G401.6 (cell line): ENCODE data around the gene LRRC8E.
"Not testable (repeated sequence)": the region's sequence is repeated elsewhere in the genome, so short reads cannot be mapped to it uniquely, and the experiment has no call there.

Experiments used
- FAIRE-seq: peaks from 2 replicates; lab custom pipeline; 2012; peaks lifted over from hg19 to GRCh38; lab: Jason Lieb, UNC

Gene LRRC8E

DNA sequence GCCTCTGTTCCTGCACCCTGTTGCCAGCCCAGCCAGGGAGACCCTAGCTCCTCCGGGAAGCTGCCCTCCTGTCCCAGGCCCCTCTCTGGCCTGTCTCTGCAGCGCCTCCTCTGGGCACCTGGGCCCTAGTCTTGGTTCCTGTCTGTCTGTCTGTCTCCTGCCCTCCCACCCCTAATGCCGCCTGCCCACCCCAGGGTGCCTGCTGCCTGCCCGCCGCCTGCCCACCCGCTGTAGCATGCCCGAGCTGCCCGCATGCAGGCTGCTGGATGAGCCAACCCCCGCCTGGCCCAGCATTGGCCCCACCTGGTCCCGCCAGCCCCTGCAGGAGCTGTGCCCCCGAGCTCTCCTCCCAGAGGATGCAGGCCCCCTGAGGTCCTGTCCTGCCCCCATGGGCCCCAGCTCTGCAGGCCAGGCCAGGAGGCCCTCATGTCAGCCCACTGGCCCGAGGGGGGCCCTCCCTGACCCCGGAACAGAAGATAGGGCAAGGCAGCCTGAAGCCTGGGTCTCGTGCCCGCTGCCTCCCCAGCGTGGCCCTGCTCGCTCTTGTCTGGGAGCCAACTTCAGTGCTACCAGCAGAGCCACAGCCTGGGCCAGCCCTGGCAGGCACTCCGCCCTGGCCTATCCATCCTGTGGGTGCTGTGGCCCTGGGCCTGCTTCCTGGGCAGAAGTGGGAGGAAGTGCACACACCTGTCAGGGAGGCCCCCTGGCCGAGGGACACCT lies 20.6 kb downstream of the LRRC8E start:
- no peak for FAIRE-seq

DNA sequence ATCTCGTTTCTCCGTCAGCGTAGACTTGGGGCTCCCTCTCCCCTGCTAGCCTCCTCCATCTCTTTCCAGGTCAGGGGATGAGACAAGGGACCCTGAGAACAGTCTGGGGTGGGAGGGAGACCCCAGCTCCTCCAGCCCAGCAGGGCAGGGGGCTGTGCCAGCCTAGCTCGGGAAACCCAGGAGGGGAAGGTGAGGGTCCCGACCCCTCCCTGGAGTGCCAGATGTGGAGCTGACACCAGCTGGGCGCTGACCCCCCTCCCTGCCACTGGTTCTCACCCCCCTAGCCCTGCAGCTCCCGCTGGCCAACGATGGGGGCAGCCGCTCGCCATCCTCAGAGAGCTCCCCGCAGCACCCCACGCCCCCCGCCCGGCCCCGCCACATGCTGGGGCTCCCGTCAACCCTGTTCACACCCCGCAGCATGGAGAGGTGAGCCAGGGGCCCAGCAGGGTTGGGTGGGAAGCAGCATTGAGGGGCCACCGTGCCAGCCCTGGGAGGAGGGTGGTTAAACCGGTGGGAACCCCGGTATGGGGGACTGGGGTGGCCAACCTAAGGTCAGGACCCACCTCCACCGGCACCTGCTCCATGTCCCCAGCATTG lies 21.3 kb downstream of the LRRC8E start:
- FAIRE-seq: no peak

- no peak for FAIRE-seq
Observed at GRCh38 chr19:7910321-7911161, 22.2 kb downstream of the LRRC8E start.

GRCh38 chr19:7911508-7912143 lies 23.3 kb downstream of the LRRC8E start:
- FAIRE-seq: no peak

DNA sequence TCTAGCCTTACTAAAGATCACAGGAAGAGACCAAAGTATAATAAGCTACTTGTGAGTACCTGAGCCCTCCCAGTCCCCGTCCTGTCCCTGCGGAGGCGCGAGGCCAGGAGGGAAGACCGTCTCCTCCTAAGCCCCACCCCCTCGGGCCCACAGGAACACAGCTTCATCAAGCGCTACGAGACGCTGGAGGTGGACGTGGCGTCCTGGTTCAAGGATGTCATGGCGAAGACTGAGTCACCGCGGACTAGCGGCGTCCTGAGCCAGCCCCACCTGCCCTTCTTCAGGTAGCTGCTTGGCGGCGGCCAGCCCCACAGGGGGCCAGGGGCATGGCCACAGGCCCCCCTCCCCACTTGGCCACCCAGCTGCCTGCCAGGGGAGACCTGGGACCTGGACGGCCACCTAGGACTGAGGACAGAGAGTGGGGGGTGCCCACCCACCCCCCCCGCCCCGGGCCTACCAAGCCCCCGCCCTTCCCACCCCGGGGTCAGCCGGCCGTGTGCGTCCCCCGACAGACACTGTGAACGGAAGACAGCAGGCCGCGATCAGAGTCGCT lies 23.9 kb downstream of the LRRC8E start:
- FAIRE-seq: no peak

GRCh38 chr19:7912697-7913564 lies 24.6 kb downstream of the LRRC8E start:
- FAIRE-seq: no peak

GRCh38 chr19:7913652-7914051 lies 25.3 kb downstream of the LRRC8E start:
- no peak for FAIRE-seq

GRCh38 chr19:7914099-7914498 lies 25.8 kb downstream of the LRRC8E start:
- FAIRE-seq: no peak

DNA sequence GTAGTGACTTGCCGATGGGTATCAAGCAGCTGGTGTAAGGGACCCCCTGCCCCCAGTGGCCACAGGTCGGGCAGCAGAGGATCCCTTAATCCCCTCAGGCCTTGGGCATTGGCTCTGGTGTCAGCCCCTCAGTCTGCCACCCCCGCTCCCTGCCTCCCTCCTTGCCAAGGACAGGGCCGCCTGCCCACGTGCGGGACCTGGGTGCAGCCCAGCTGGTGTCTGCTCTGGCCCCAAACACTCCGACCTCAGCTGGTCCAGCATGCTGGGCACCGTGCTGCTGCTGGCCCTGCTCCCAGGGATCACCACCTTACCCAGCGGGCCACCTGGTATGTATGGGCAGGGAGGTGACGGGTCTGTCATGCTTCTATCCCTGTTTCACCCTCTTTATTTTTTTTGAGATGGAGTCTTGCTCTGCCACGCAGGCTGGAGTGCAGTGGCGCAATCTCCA lies 26.3 kb downstream of the LRRC8E start, which contains the start of gene TGFBR3L:
Gene TGFBR3L, plus strand, starts transcription at position 233 of the 448 bp plus-strand sequence.
- FAIRE-seq: no peak

DNA sequence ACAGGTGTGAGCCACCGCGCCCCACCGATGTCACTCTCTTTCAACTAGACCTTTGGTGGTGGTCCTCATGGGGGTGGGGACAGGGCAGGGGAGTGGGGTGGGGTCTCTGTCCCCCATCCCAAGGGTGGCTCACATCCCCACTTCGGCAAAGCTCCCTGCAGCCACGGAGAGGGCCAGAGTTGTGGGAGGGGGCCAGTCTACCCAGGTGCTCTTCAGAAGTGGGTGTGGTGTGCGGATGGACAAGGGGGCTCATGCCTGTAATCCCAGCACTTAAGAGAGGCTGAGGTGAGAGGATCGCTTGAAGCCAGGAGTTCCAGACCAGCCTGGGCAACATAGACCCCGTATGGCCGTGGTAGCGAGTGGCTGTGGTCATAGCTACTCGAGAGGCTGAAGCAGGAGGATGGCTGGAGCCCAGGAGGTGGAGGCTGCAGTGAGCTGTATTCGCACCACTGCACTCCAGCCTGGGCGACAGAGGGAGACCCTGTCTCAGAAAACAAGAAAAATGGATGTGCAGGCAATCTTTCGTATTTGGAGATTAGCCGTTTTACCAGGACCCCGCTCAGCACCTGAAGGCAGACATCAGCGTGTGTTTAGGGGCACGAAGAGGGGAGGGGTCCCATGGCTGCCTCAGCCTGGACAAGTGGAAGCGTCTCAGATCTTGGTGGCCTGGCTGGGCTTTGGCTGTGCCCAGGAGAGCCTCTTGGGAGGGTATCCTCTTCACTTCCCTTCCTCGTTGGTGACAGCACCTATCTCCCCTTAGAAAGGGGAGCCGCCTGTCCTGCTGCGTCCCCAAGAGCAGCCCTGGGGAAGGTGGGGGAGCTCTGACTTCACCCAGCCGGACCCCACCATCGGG lies 27.2 kb downstream of the LRRC8E start:
- no peak for FAIRE-seq

DNA sequence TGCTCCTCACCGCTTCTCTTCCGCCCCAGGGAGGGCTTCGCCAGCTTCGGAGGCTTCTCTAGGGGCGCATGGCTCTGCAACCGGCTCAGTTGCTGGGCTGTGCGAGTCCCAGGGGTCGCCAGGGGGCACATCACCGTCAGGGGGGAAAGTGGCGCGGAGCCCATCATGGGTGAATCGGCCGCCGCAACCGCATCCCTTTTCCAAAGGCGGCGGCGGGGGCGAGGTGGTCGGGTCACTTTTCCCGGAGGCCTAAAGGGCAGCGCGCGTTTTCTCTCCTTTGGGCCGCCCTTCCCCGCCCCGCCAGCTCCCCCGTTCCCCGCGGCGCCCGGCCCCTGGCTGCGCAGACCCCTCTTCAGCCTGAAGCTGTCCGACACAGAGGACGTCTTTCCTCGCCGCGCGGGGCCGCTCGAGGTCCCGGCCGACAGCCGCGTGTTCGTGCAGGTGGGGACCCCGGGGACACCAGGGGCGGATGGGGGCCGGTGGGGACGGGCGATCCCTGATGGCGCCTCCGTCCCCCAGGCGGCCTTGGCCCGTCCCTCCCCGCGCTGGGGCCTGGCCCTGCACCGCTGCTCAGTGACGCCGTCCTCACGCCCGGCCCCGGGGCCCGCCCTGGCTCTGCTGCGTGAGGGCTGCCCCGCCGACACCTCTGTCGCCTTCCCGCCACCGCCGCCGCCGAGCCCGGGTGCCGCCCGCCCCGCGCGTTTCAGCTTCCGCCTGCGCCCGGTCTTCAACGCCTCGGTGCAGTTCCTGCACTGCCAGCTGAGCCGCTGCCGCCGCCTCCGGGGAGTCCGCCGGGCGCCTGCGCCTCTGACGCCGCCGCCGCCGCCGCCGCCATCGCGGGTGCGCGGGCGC lies 28.0 kb downstream of the LRRC8E start:
- no peak for FAIRE-seq

GRCh38 chr19:7916955-7917266 lies 28.6 kb downstream of the LRRC8E start:
- FAIRE-seq: no peak

DNA sequence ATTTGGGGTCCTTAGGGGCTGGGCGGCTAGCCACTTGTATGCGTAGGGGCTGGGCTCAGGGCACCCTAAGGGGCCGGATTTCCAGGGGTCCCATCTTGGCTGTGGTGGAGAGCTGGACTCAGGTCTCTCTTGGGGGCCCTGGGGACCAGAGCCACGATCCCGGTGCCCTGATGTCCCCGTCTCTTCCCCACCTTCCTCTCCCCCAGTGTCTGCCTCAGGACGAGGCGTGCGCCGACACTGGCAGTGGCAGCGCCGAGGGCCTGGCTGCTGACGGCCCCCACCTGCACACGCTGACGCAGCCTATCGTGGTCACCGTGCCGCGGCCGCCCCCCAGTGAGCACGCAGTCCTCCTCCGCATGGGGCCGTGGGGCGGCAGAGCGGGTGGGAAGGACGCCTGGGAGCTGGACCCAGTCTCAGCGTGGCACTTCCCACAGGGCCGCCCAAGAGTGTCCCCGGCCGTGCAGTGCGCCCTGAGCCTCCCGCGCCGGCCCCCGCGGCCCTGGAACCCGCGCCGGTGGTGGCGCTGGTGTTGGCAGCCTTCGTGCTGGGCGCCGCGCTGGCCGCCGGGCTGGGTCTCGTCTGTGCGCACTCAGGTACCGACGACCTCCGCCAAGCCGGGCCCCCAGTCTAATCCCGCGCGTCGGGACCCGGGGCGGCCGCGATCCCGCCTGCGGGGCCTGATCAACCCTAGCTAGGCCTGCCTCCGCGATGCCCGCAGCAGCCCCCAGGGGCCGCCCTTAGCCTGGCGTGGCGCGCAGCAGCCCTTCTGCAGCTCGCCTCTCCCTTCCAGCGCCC lies 29.2 kb downstream of the LRRC8E start:
- no peak for FAIRE-seq

DNA sequence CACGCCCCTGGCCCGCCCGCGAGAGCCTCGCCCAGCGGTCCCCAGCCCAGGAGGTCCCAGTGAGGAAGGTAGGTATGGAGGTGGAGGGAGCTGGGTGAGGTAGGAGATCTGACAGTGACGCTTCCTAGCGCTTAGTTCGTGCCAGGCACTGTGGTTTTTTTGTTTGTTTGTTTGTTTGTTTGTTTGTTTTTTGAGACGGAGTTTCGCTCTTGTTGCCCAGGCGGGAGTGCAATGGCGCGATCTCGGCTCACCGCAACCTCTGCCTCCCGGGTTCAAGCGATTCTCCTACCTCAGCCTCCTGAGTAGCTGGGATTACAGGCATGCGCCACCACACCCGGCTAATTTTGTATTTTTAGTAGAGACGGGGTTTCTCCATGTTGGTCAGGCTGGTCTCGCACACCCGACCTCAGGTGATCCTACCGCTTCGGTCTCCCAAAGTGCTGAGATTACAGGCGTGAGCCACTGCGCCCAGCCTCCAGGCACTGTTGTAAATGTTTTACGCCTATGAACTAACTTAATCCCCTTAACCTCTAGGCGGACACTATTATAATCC lies 29.8 kb downstream of the LRRC8E start:
- not testable (repeated sequence) for FAIRE-seq

DNA sequence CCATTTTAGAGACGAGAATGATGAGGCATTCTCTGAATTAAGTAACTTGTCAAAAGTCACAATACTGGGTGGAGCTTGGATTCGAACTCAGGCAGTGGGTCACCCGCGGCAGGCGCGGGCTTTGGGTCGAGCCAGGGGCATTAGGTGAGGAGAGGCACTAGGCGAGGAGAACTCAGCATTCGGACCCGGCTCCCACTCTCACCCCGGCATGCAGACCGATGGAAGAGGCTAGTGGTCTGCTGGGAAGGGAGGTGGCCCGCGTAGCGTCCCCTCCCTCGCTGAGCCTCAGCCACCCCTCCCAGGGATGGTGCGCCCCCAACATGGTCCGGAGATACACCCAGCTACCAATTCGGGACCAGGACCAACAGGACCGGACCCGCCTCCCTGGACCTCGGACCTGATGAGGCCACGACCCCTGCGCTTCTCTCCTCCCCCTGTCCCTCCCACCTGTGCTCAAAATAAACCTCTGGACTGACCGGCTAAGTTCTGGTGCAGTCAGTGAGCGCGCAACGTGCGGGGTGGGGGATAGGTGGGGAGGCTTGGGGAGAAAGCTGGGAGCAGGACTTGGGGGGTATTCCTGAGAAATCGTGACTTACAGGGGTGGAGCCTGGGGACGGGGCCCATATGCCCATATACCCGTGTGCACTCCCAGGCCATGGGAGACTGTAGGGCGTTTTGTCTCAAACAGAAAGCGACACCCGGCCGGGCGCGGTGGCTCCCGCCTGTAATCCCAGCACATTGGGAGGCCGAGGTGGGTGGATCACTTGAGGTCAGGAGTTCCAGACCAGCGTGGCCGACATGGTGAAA lies 30.5 kb downstream of the LRRC8E start:
- no peak for FAIRE-seq

GRCh38 chr19:7919610-7920518 lies 31.6 kb downstream of the LRRC8E start, which contains the start of gene SNAPC2:
Gene SNAPC2 (plus strand): TSS chr19:7920338. CDS start chr19:7920367, 29 bp downstream.
- peak; percentile 75 for FAIRE-seq
